SK-N-SH (cell line): ENCODE results near the gene PSG4. TPM values are rescaled to one million over a fixed set of nuclear protein-coding genes. Genes with fewer than 3 reads are reported as not detected.

Experiments used
- CTCF ChIP-seq: fragments of 200-600 bp; sonication (generic); IDR thresholded peaks from 2 replicates; pipeline ENCODE4 v1.6.1; 2017; ENCODE audit warnings: antibody characterized with exemption, mild to moderate bottlenecking, moderate library complexity
- EP300 ChIP-seq, 2 experiments: IDR thresholded peaks; 2 replicates each; pipeline versions ENCODE4 v1.4.0 to v1.6.1; 2012; ENCODE audit warnings: borderline replicate concordance in 1 of 2, low read depth in 1 of 2, low read length in 1 of 2
- EZH2phosphoT487 ChIP-seq: fragments of 200-600 bp; sonication (generic); IDR thresholded peaks from 2 replicates; pipeline ENCODE4 v1.6.1; 2017; ENCODE audit warnings: low read depth, mixed run types, mild to moderate bottlenecking, antibody characterized with exemption, moderate library complexity, borderline replicate concordance
- FOXJ3 ChIP-seq: sonication (generic); formaldehyde crosslinking; IDR thresholded peaks from 2 replicates; pipeline ENCODE4 v1.5.1; 2020; ENCODE audit warnings: mild to moderate bottlenecking, missing genetic modification reagents
- NFIC ChIP-seq: IDR thresholded peaks from 2 replicates; pipeline ENCODE4 v1.4.0; 2012; ENCODE audit warnings: borderline replicate concordance
- TCF12 ChIP-seq: IDR thresholded peaks from 2 replicates; pipeline ENCODE4 v1.4.0; 2012
- YY1 ChIP-seq: IDR thresholded peaks from 2 replicates; pipeline ENCODE4 v1.4.0; 2012; ENCODE audit warnings: low read depth, mild to moderate bottlenecking
- polyA plus RNA-seq, 3 experiments: library from polyadenylated mRNA; depleted of rRNA; stranded (reverse); fragments of >200 nt; gene quantifications; 2 replicates each; pipeline ENCODE4 v1.2.3, GENCODE V29; 2012
- TF ChIP-seq, protein P1 (sequence below): IDR thresholded peaks from 2 replicates; pipeline ENCODE4 v1.4.0; 2012; ENCODE audit warnings: low read depth, borderline replicate concordance
- TF ChIP-seq, protein P2 (sequence below): fragments of 150-350 bp; IDR thresholded peaks from 2 replicates; pipeline ENCODE4 v1.6.1; 2016; ENCODE audit warnings: mild to moderate bottlenecking, low read depth, low read length
- TF ChIP-seq, protein P3 (sequence below): IDR thresholded peaks from 2 replicates; pipeline ENCODE4; 2012

The PSG4 gene
- polyA plus RNA-seq, 1 of the 3 experiments (the other 2 are of a cell fraction), result 175 TPM

- TF ChIP-seq, protein P1, sequence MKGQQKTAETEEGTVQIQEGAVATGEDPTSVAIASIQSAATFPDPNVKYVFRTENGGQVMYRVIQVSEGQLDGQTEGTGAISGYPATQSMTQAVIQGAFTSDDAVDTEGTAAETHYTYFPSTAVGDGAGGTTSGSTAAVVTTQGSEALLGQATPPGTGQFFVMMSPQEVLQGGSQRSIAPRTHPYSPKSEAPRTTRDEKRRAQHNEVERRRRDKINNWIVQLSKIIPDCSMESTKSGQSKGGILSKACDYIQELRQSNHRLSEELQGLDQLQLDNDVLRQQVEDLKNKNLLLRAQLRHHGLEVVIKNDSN, result no peak
- TF ChIP-seq YY1 (no peak), CTCF (no peak), EP300 (IDR thresholded peaks at IDR 0.05; ENCODE audit: borderline replicate concordance in 1 of 2, low read depth in 1 of 2, low read length in 1 of 2) (peak in 1 of 2 experiments; percentile 82; a peak in 2 of 4 replicates), FOXJ3 (CRISPR knock-in tag) (no peak), EZH2phosphoT487 (no peak), NFIC (no peak; the same call in none of the 2 replicates), TCF12 (peak; percentile 76)
- TF ChIP-seq, protein P2, sequence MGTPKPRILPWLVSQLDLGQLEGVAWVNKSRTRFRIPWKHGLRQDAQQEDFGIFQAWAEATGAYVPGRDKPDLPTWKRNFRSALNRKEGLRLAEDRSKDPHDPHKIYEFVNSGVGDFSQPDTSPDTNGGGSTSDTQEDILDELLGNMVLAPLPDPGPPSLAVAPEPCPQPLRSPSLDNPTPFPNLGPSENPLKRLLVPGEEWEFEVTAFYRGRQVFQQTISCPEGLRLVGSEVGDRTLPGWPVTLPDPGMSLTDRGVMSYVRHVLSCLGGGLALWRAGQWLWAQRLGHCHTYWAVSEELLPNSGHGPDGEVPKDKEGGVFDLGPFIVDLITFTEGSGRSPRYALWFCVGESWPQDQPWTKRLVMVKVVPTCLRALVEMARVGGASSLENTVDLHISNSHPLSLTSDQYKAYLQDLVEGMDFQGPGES, result no peak
- TF ChIP-seq, protein P3, sequence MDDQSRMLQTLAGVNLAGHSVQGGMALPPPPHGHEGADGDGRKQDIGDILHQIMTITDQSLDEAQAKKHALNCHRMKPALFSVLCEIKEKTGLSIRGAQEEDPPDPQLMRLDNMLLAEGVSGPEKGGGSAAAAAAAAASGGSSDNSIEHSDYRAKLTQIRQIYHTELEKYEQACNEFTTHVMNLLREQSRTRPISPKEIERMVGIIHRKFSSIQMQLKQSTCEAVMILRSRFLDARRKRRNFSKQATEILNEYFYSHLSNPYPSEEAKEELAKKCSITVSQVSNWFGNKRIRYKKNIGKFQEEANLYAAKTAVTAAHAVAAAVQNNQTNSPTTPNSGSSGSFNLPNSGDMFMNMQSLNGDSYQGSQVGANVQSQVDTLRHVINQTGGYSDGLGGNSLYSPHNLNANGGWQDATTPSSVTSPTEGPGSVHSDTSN, result peak; percentile 78
Measured at GRCh38 chr19:43148233-43148632, 57.2 kb downstream of the PSG4 start (continued).

Other genes starting within 250 kb of the PSG4 start
- 0.08 and 0.15 TPM in 2 replicates for gene PSG11, start 179.2 kb downstream of the PSG4 start, polyA plus RNA-seq (2012; rRNA removed)
- 0.16 and 0.31 TPM in 2 replicates for gene PSG2, start 122.9 kb downstream of the PSG4 start, polyA plus RNA-seq (2012; rRNA removed)
- gene PSG5, start 19.1 kb downstream of the PSG4 start, polyA plus RNA-seq (2012; rRNA removed), result 70.3 and 133 TPM in 2 replicates
- gene PSG9, start 63.9 kb upstream of the PSG4 start, polyA plus RNA-seq (2012; rRNA removed), result 0.72 and 1.0 TPM in 2 replicates
- gene CD177, start 148.0 kb upstream of the PSG4 start, polyA plus RNA-seq (2012; rRNA removed), result 0.54 and 0.88 TPM in 2 replicates
- 0.07 and 0.32 TPM in 2 replicates for gene TEX101, start 209.3 kb upstream of the PSG4 start, polyA plus RNA-seq (2012; rRNA removed)